ENCODE data around the gene KCNMB4. TPM values are rescaled to one million over a fixed set of nuclear protein-coding genes. Genes with fewer than 3 reads are reported as not detected.

Gene KCNMB4
- total RNA-seq, 1 donor from 2014 or later, result 3.4 TPM

DNA sequence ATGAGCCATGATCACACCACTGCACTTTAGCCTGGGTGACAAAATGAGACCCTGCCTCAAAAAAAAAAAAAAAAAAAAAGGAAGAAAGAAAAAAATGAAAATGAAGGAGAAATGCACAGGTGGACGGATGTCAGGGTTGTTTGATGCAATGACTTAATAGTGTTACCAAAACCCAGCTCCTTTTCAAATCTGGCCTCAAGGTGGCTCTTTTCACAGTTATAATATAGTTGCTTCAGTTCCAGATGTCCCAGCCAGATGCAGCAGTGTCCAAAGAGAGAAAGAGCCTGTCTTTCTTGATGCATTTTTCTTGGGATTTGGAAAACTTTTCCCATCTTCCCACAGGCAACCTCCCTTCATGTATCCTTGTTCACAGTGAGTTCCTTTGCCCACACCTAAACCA lies 36.5 kb downstream of the KCNMB4 start:
- H3K27me3 ChIP-seq, result no peaks in the 10 kb centered on the region
- no peaks in the 10 kb centered on the region for H3K4me1 ChIP-seq
- H3K9me3 ChIP-seq, result no peaks in the 10 kb centered on the region
- intact Hi-C loops (cut with DNase I), result no loop called here
- H3K4me3 ChIP-seq, result no peak overlapping the region
- H3K27ac ChIP-seq, result no peak overlapping the region
- DNase-seq (ENCODE audit: low spot score in 2 of 2), result no peak
- peaks cover 4 to 6% of the 10 kb centered on the region in 2 donors for H3K36me3 ChIP-seq
- no peak for TF ChIP-seq CTCF (IDR thresholded peaks at IDR 0.05)

DNA sequence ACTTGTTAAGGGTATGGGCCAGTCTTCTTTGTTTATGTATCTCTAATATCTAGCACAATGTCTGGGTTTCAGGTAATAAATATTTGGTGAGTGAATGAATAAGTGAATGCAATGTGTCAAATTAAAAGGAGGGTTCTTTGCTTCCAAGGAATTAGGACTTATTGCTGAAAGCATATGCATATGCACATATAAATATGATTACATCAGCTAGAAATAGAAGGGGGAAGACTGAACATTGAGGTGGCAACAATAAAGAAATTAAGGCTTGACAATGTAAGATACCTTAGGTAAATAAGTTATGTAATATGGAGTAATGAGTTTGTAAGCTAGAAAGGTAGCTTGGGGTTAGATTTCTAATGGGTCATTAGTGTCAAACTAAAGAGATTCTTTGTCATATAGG lies 37.7 kb downstream of the KCNMB4 start:
- no peaks in the 10 kb centered on the region for H3K4me1 ChIP-seq
- TF ChIP-seq CTCF (IDR thresholded peaks at IDR 0.05), result no peak
- no peaks in the 10 kb centered on the region for H3K9me3 ChIP-seq
- H3K27me3 ChIP-seq, result no peaks in the 10 kb centered on the region
- no peak overlapping the region for H3K27ac ChIP-seq
- no peak overlapping the region for H3K4me3 ChIP-seq
- intact Hi-C loops (cut with DNase I), result no loop called here
- DNase-seq (ENCODE audit: low spot score in 2 of 2), result no peak
- peaks cover 4 to 6% of the 10 kb centered on the region in 2 donors for H3K36me3 ChIP-seq

- Histone ChIP-seq H3K9me3 (no peaks in the 10 kb centered on the region), H3K4me3 (no peak overlapping the region), H3K27me3 (no peaks in the 10 kb centered on the region), H3K36me3 (no peaks in the 10 kb centered on the region), H3K4me1 (no peaks in the 10 kb centered on the region), H3K27ac (no peak overlapping the region)
- no peak for TF ChIP-seq CTCF (IDR thresholded peaks at IDR 0.05)
- intact Hi-C loops (cut with DNase I), result no loop called here
- DNase-seq (ENCODE audit: low spot score in 2 of 2), result no peak
Observed at GRCh38 chr12:70408004-70408790, 42.1 kb downstream of the KCNMB4 start.

DNA sequence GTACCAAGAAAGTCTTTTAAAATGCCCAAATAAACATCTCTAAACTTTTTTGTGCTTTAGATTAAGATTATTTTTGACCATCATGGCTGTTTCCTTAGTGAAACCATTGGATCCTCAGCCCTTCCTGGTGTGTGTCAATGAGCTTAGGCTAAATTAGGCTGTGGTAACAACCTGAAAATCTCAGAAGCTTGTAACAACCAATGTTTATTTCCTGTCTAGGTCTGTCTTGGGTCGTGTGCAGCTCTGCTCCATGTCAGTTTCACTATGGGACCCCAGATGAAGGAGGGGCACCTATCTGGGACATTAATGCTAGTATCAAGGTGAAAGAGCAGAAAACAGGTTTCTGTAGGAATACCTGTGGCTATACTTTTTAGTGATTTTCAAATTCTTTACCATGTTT lies 49.9 kb downstream of the KCNMB4 start:
- no peak for TF ChIP-seq CTCF (IDR thresholded peaks at IDR 0.05)
- H3K9me3 ChIP-seq, result no peaks in the 10 kb centered on the region
- DNase-seq (ENCODE audit: low spot score in 2 of 2), result no peak
- no peaks in the 10 kb centered on the region for H3K27me3 ChIP-seq
- H3K27ac ChIP-seq, result no peak overlapping the region
- H3K4me1 ChIP-seq, result no peaks in the 10 kb centered on the region
- H3K36me3 ChIP-seq, result no peaks in the 10 kb centered on the region
- intact Hi-C loops (cut with DNase I), result no loop called here
- H3K4me3 ChIP-seq, result no peak overlapping the region

GRCh38 chr12:70417121-70417520 lies 51.0 kb downstream of the KCNMB4 start:
- intact Hi-C loops (cut with DNase I), result no loop called here
- TF ChIP-seq CTCF (IDR thresholded peaks at IDR 0.05), result no peak
- Histone ChIP-seq H3K27ac (no peak overlapping the region), H3K9me3 (no peaks in the 10 kb centered on the region), H3K4me1 (no peaks in the 10 kb centered on the region), H3K36me3 (no peaks in the 10 kb centered on the region), H3K4me3 (no peak overlapping the region), H3K27me3 (no peaks in the 10 kb centered on the region)
- no peak for DNase-seq (ENCODE audit: low spot score in 2 of 2)
